ENCODE measurements around the gene TAF5.
"Not testable (repeated sequence)": the region's sequence is repeated elsewhere in the genome, so short reads cannot be mapped to it uniquely, and the experiment has no call there.

The TAF5 gene

DNA sequence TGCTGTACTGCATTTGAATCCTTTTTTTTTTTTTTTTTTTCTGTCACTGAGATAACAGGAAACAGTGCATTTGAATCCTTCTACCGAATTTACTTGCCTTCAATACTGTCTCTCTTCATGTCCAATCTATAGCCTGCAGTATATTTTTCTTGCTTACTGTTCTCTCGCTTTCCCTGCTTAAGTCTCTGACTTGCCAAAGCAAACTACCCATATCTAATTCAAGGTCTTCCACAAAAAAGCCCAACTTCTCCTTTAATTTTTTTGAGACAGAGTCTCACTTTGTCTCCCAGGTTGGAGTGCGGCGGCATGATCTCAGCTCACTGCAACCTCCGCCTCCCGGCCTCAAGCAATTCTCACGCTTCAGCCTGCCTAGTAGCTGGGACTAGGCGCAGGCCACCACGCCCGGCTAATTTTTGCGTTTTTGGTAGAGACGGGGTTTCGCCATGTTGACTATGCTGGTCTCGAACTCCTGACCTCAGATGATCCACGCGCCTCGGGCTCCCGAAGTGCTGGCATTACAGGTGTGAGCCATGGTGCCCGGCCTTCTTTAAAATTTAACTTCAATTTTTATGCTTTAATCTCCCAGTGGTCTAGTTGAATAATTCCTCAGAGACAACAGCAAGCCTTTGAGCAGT lies 29.5 kb downstream of the TAF5 start:
- DNase-seq (ENCODE audit: extremely low read depth in 1 of 2, low read depth in 1 of 2) = no peak

DNA sequence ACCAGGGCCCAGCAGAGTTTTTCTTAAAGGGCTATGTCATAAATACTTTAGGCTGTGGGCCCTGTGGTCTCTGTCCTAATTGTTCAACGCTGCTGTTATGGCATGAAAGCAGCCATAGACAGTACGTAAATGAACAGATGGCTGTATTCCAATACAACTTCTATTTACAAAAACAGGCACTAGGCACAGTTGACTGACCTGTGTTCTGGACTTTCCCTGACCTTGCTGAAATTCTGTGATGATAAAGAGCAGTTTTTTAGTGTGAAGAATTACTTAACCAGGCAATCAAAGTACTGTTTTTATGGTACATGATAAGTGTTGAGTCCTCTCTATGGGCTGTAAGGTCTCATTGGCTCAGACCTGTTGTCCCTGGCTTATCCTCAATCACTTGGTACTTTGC lies 45.8 kb downstream of the TAF5 start:
- no peak for DNase-seq (ENCODE audit: extremely low read depth in 1 of 2, low read depth in 1 of 2)

DNA sequence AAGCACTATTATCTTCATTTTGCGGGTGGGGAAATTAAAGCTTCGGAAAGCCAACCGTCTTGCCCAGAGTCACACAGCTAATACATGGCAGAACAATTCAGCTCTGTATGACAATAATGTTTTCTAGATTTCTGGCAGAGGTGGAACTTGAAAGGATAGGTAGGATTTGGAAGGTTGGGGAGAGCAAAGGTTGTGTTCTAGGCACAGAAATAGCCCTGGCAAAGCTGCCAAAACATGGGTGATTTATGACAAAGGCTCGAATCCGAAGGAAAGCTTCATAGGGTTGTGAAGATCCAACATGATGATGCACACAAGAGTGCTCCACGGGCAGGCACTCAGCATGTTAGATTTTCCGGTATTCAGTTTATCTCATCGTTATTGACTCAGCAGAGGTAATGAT lies 47.8 kb downstream of the TAF5 start:
- DNase-seq (ENCODE audit: extremely low read depth in 1 of 2, low read depth in 1 of 2) = no peak

DNA sequence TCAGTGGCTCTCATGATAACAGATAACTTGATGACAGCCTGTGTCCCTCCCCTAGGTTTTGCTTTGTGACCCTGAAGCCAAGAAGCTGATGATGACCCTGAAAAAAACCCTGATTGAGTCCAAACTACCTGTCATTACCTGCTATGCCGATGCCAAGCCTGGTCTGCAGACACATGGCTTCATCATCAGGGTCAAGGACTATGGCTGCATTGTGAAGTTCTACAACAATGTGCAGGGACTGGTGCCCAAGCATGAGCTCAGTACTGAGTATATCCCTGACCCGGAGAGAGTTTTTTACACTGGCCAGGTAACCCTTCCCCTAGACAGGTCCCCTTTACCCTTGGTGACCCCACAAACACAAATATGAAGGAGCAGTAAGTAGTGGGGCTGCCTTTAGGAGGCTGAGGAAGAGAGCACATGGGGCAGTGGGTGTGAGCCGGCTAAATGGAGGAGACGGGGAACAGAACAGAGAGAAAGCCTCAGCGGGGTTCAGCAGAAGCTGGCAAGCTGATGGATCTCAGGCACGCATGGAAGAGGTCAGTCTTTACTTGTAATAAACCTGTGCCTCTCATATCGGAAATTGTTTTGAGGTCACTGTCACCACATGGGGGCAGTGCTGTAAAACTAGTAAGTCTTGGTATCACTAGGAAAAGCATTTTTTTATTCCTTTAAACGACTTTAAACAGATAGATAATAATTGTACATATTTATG lies 48.8 kb downstream of the TAF5 start:
- DNase-seq (ENCODE audit: extremely low read depth in 1 of 2, low read depth in 1 of 2) = peak; percentile 18 to 48

DNA sequence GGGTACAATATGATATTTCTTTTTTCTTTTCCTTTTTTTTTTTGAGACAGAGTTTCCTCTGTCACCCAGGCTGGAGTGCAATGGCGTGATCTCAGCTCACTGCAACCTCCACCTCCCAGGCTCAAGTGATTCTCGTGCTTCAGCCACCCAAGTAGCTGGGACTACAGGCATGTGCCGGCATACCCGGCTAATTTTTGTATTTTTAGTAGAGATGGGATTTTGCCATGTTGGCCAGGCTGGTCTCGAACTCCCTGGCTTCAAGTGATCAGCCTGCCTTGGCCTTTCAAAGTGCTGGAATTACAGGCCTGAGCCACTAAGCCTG lies 49.3 kb downstream of the TAF5 start:
- DNase-seq (ENCODE audit: extremely low read depth in 1 of 2, low read depth in 1 of 2) = not testable (repeated sequence)

DNA sequence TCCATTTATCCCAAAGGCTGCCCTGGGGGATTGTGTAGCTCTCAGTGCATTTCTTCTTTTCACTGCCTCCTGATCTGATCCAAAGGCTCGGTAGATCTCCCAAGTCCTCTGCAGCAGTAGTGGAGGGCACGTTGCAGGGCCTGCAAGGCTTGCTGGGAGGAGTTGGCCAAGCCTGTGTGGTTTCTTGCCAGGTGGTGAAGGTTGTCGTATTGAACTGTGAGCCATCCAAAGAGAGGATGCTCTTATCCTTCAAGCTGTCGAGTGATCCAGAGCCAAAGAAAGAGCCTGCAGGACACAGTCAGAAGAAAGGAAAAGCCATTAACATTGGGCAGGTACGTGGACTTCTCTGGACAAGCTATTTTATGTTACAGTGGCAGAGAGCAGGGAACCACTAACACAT lies 49.8 kb downstream of the TAF5 start:
- DNase-seq (ENCODE audit: extremely low read depth in 1 of 2, low read depth in 1 of 2) = no peak

DNA sequence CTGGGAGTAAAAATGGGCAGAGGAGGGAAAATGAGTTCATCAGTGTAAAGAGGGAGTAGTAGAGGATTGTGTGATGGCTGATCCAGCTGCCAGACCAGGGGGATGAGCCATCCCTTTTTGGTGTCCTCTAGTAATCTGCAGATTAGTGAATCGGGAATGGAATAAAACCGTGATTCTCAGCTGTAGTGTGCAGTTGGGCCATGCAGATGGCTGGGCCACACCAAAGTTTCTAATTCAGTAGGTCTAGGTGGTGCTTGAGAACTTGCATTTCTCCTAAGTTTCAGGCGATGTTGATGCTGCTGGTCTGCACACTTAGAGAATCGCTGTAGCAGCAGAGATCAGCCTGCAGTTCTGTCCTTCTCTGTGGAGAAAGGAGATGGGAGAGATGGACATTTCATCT lies 51.3 kb downstream of the TAF5 start:
- DNase-seq (ENCODE audit: extremely low read depth in 1 of 2, low read depth in 1 of 2) = no peak

DNA sequence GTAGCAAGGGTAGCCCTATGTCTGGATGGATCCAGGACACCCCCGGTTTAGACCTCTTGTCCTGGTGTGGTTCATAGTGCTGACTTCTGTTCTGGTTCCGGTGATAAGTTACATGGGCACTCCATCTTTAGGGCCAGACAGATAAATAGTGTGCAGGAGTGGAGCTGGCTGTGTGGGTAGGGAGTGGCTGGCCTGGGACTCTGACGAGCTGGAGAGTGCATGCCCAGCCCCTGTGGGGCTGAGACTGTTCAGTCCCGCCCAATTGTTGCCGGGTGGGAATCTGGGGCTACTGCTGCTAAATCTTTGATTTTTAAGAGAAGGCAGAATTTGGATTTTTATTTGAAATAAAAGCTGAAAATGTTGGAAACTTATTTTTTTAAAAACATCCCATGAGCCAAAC lies 56.0 kb downstream of the TAF5 start:
- DNase-seq (ENCODE audit: extremely low read depth in 1 of 2, low read depth in 1 of 2) = no peak

DNA sequence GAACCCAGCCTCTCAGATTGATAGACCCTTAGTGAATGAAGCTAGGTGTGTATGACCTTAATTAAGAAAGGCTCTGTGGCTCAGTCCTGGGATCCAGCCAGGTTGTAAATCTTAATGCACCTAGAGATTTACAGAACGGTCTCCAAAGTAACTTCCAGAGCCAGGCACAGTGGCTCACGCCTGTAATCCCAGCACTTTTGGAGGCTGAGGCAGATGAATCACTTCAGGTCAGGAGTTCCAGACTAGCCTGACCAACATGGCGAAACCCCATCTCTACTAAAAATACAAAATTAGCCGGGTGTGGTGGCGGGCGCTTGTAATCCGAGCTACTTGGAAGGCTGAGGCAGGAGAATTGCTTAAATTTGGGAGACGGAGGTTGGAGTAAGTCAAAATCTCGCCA lies 60.1 kb downstream of the TAF5 start:
- no peak for DNase-seq (ENCODE audit: extremely low read depth in 1 of 2, low read depth in 1 of 2)

DNA sequence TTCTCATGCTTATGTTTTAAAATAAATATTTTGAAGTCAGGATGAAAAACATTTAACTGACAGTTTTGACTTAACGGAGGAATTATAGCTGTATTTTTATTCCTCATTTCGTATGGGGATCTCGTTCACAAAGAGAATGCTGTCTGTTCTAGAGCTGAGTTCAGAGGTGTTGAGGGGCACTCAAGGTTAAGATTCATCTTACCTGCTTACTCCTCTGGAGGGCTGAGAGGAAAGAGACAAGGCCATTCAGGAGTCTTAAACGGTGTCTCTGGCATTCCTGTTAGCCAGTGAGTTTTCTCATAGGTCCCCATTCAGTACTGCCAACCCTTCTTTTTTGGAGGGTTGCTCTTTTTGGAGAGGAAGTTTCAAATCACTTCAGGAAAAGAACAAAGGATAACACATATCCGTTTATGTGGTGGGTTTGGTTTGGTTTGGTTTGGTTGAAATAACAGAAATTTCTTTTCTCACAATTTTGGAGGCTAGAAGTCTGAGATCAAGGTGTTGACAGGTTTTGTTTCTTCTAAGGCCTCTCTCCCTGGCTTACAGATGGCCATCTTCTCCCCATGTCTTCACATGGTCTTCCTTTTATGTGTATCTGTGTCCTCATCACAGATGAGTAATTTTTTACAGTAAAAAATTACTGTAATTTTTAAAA lies 61.3 kb downstream of the TAF5 start:
- DNase-seq (ENCODE audit: extremely low read depth in 1 of 2, low read depth in 1 of 2) = no peak

DNA sequence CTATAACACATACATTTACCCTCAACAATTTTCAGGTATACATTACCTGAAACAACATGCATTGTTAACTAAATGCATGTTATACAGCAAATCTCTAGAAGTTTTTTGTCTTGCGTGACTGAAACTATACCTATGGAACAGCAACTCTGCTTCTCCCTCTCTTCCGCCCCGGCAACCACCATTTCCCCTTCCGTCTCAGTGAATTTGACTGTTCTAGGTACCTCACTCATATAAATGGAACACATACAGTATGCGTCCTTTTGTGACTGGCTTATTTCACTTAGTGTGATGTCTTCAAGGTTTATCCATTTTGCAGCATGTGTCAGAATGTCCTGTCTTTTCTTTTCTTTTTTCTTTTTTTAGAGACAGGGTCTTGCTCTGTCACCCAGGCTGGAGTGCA lies 61.9 kb downstream of the TAF5 start:
- no peak for DNase-seq (ENCODE audit: extremely low read depth in 1 of 2, low read depth in 1 of 2)

DNA sequence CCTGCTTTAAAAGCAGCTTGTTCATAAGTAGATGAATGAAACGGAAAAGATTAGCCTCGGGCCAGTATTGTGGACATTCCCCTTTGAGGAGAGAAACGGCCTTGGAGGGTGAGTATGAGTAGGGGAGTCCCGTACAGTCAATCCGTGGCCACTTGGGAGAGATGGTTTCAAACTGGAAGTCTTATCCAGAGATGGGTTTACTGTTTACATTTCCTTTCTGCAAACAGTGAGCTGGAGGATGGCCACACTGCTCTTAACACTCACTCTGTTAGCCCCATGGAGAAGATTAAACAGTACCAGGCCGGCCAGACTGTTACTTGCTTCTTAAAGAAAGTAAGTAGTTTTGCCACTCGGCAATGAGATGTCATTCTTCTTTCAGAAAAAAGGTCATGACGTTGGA lies 64.1 kb downstream of the TAF5 start:
- no peak for DNase-seq (ENCODE audit: extremely low read depth in 1 of 2, low read depth in 1 of 2)

DNA sequence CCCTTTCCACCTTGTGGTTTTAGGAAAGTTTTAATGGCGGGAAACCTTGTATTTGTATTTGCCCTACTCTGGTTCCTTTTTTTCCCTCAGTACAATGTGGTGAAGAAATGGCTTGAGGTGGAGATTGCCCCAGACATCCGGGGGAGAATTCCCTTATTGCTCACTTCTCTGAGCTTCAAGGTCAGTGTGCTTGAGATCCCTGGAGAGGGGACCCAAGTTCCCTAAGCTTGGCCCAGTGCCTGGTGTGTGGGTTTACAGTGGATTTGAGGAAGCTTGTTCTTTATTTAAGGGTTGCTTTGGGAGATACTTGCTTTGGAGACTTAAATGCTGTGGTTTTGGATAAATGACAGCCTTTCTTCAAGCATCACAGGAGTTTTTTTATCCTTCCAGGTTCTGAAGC lies 66.1 kb downstream of the TAF5 start:
- DNase-seq (ENCODE audit: extremely low read depth in 1 of 2, low read depth in 1 of 2) = no peak
